GM23248 (cell line): ENCODE measurements around the gene CFAP20DC.

ENCODE experiments used
- EZH2 ChIP-seq: fragments of 200-600 bp; sonication (generic); IDR thresholded peaks from 2 replicates; pipeline ENCODE4 v1.6.1; 2018; ENCODE audit warnings: antibody characterized with exemption, mild to moderate bottlenecking; ENCODE audit not compliant: insufficient read depth, poor library complexity, severe bottlenecking
- EZH2phosphoT487 ChIP-seq: fragments of 200-600 bp; sonication (generic); IDR thresholded peaks from 2 replicates; pipeline ENCODE4 v1.6.1; 2018; ENCODE audit warnings: antibody characterized with exemption, moderate library complexity, mild to moderate bottlenecking, low read depth; ENCODE audit not compliant: insufficient read depth

GRCh38 chr3:58784425-58784824, 265.4 kb downstream of the CFAP20DC start:
- TF ChIP-seq EZH2 (no peak), EZH2phosphoT487 (no peak)
